Right ventricle myocardium inferior (tissue), 1 donor: ENCODE results near the gene MESD. TPM values are rescaled to one million over a fixed set of nuclear protein-coding genes. Genes with fewer than 3 reads are reported as not detected.

ENCODE experiments used
- microRNA-seq: library from miRNA; unstranded; fragments of <30 nt; microRNA quantifications from one replicate; pipeline ENCODE4 v1.2.0, GENCODE V29; 2020
- total RNA-seq: library from RNA; stranded (reverse); fragmentation: NEBNext Ultra II Directional; extraction: Animal tissue kit (Norgen Biotek cat#: 25700); gene quantifications from one replicate; pipeline ENCODE4 v1.2.1, GENCODE V29; 2021
- donor health status: DM: no; HTN: yes; CAD: no; lungs with severe emphysema.

MESD gene
- total RNA-seq, 1 donor from 2014 or later, result 14.0 TPM

Small RNAs within 50 kb of the gene (microRNA-seq; reads per million reads assigned to microRNA genes)
- gene MIR4514, result not detected

Other genes with a start within 250 kb of the MESD start
- 0.14 TPM for gene CEMIP, start 210.4 kb downstream of the MESD start, total RNA-seq
- gene TLNRD1, start 11.1 kb upstream of the MESD start, total RNA-seq, result 7.1 TPM
- gene CFAP161, start 144.5 kb upstream of the MESD start, total RNA-seq, result 0.38 TPM
- gene IL16, start 207.1 kb upstream of the MESD start, total RNA-seq, result 3.7 TPM